ENCODE results near the gene CCDC158. TPM values are rescaled to one million over a fixed set of nuclear protein-coding genes. Genes with fewer than 3 reads are reported as not detected.
"Not testable (repeated sequence)": the region's sequence is repeated elsewhere in the genome, so short reads cannot be mapped to it uniquely, and the experiment has no call there.

CCDC158 gene
- polyA plus RNA-seq, 3 donors = not detected

- no peaks in the 10 kb centered on the region for H3K79me2 ChIP-seq (ENCODE audit: insufficient read depth, low read length)
- H3K4me3 ChIP-seq (replicated peaks in 1 of 3; ENCODE audit: low read depth in 2 of 3, low read length in 3 of 3) = no peak overlapping the region
- Mint-ChIP-seq H3K4me1 (no peaks in the 10 kb centered on the region), H3K4me3 (no peak overlapping the region), H3K27me3 (ENCODE audit: low read depth in 3 of 3) (peaks cover 0 to 4% (median 2%) of the 10 kb centered on the region in 3 donors), H3K9me3 (peaks cover 0 to 6% (median 4%) of the 10 kb centered on the region in 7 donors), H3K36me3 (no peaks in the 10 kb centered on the region), H3K27ac (no peak overlapping the region)
- H3K4me2 ChIP-seq (replicated peaks; ENCODE audit: extremely low read depth, low read length, poor library complexity, severe bottlenecking) = no peak overlapping the region
- H3K27ac ChIP-seq (ENCODE audit: low read depth in 1 of 2, low read length in 2 of 2) = no peak overlapping the region
- TF ChIP-seq CTCF (IDR thresholded peaks at IDR 0.05) = no peak
- H4K20me1 ChIP-seq (ENCODE audit: insufficient read depth, low read length) = no peaks in the 10 kb centered on the region
- H3K9ac ChIP-seq (ENCODE audit: insufficient read depth, low read length, poor library complexity, severe bottlenecking) = no peak overlapping the region
- 100% methylated on average over 2 of the region's 4 CpGs for WGBS (ENCODE audit: insufficient coverage)
- H3K36me3 ChIP-seq (replicated peaks in 1 of 2; ENCODE audit: control insufficient read depth in 1 of 2, insufficient read depth in 2 of 2, low read length in 2 of 2) = no peaks in the 10 kb centered on the region
- no peak overlapping the region for H2AFZ ChIP-seq (ENCODE audit: insufficient read depth, low read depth, low read length, poor library complexity, severe bottlenecking)
- no peaks in the 10 kb centered on the region for H3K27me3 ChIP-seq (ENCODE audit: control insufficient read depth in 2 of 2, insufficient read depth in 2 of 2, low read length in 2 of 2)
- no peaks in the 10 kb centered on the region for H3K4me1 ChIP-seq (ENCODE audit: control insufficient read depth in 1 of 2, insufficient read depth in 2 of 2, low read length in 2 of 2)
- no peaks in the 10 kb centered on the region for H3K9me3 ChIP-seq (replicated peaks in 1 of 2; ENCODE audit: control insufficient read depth in 1 of 2, insufficient read depth in 1 of 2, low read length in 2 of 2)
- DNase-seq = no peak
- intact Hi-C loops (cut with micrococcal nuclease) = no loop called here
Observed at GRCh38 chr4:76283900-76284299, 137.0 kb downstream of the CCDC158 start.

- WGBS (ENCODE audit: insufficient coverage) = 86% methylated on average over 1 of the region's 6 CpGs
- Histone ChIP-seq H3K79me2 (ENCODE audit: insufficient read depth, low read length) (no peaks in the 10 kb centered on the region), H3K9me3 (replicated peaks in 1 of 2; ENCODE audit: control insufficient read depth in 1 of 2, insufficient read depth in 1 of 2, low read length in 2 of 2) (no peaks in the 10 kb centered on the region), H3K4me3 (replicated peaks in 1 of 3; ENCODE audit: low read depth in 2 of 3, low read length in 3 of 3) (no peak overlapping the region), H3K36me3 (replicated peaks in 1 of 2; ENCODE audit: control insufficient read depth in 1 of 2, insufficient read depth in 2 of 2, low read length in 2 of 2) (no peaks in the 10 kb centered on the region), H3K27me3 (ENCODE audit: control insufficient read depth in 2 of 2, insufficient read depth in 2 of 2, low read length in 2 of 2) (no peaks in the 10 kb centered on the region), H3K27ac (ENCODE audit: low read depth in 1 of 2, low read length in 2 of 2) (no peak overlapping the region), H3K9ac (ENCODE audit: insufficient read depth, low read length, poor library complexity, severe bottlenecking) (no peak overlapping the region), H3K4me1 (ENCODE audit: control insufficient read depth in 1 of 2, insufficient read depth in 2 of 2, low read length in 2 of 2) (peaks cover 0 to 6% of the 10 kb centered on the region in 2 donors), H4K20me1 (ENCODE audit: insufficient read depth, low read length) (no peaks in the 10 kb centered on the region), H2AFZ (ENCODE audit: insufficient read depth, low read depth, low read length, poor library complexity, severe bottlenecking) (no peak overlapping the region), H3K4me2 (replicated peaks; ENCODE audit: extremely low read depth, low read length, poor library complexity, severe bottlenecking) (no peak overlapping the region)
- no peak for DNase-seq
- intact Hi-C loops (cut with micrococcal nuclease) = no loop called here
- peaks cover 0 to 6% (median 4%) of the 10 kb centered on the region in 7 donors for H3K9me3 Mint-ChIP-seq
- no peak for TF ChIP-seq CTCF (IDR thresholded peaks at IDR 0.05)
- H3K27ac Mint-ChIP-seq = no peak overlapping the region
- H3K4me3 Mint-ChIP-seq = no peak overlapping the region
- H3K36me3 Mint-ChIP-seq = no peaks in the 10 kb centered on the region
- peaks cover 0 to 4% (median 2%) of the 10 kb centered on the region in 3 donors for H3K27me3 Mint-ChIP-seq (ENCODE audit: low read depth in 3 of 3)
- peaks cover 8% of the 10 kb centered on the region for H3K4me1 Mint-ChIP-seq
Observed at GRCh38 chr4:76282941-76283689, 137.8 kb downstream of the CCDC158 start.

GRCh38 chr4:76281594-76281993 lies 139.3 kb downstream of the CCDC158 start:
- H3K9me3 Mint-ChIP-seq; H3K9me3 ChIP-seq (replicated peaks in 1 of 2; ENCODE audit: control insufficient read depth in 1 of 2, insufficient read depth in 1 of 2, low read length in 2 of 2); H3K27me3 ChIP-seq (ENCODE audit: control insufficient read depth in 2 of 2, insufficient read depth in 2 of 2, low read length in 2 of 2); H3K4me1 ChIP-seq (ENCODE audit: control insufficient read depth in 1 of 2, insufficient read depth in 2 of 2, low read length in 2 of 2); H3K27ac ChIP-seq (ENCODE audit: low read depth in 1 of 2, low read length in 2 of 2); H3K9ac ChIP-seq (ENCODE audit: insufficient read depth, low read length, poor library complexity, severe bottlenecking); H3K4me2 ChIP-seq (replicated peaks; ENCODE audit: extremely low read depth, low read length, poor library complexity, severe bottlenecking); H4K20me1 ChIP-seq (ENCODE audit: insufficient read depth, low read length); H3K79me2 ChIP-seq (ENCODE audit: insufficient read depth, low read length); H3K4me3 ChIP-seq (replicated peaks in 1 of 3; ENCODE audit: low read depth in 2 of 3, low read length in 3 of 3); H2AFZ ChIP-seq (ENCODE audit: insufficient read depth, low read depth, low read length, poor library complexity, severe bottlenecking); H3K4me3 Mint-ChIP-seq; DNase-seq; H3K36me3 Mint-ChIP-seq; H3K27me3 Mint-ChIP-seq (ENCODE audit: low read depth in 3 of 3); H3K27ac Mint-ChIP-seq; intact Hi-C loops (cut with micrococcal nuclease); H3K36me3 ChIP-seq (replicated peaks in 1 of 2; ENCODE audit: control insufficient read depth in 1 of 2, insufficient read depth in 2 of 2, low read length in 2 of 2): not testable (repeated sequence)
- H3K4me1 Mint-ChIP-seq = peaks cover 11% of the 10 kb centered on the region
- no CpG with 5 or more reads among the region's 6 CpGs for WGBS (ENCODE audit: insufficient coverage)
